ENCODE results near the gene DEK. TPM values are rescaled to one million over a fixed set of nuclear protein-coding genes. Genes with fewer than 3 reads are reported as not detected.
"Not testable (repeated sequence)": the region's sequence is repeated elsewhere in the genome, so short reads cannot be mapped to it uniquely, and the experiment has no call there.

Gene DEK
- total and polyA plus RNA-seq, 2 donors: 71.6 to 204 TPM

DNA sequence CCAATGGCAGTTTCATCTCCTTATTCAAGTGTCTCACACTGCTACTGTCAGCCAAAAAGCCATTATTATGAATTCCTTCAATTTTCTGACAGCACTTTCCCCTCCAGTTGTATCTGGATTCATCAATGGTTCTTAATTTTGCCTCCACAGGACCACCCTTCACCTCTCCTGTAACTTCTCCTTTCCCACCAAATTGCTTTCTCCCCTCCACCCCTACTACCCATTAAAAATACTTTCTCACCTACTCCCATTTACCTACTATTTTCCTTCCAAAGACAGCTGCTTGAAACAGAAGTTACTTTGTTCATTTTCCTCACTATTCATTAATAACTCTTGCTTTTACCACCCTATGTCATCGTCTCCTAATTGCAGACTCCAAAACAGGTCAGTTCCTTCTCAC, 29.8 kb downstream of the DEK start:
- peaks cover 17 to 55% of the 10 kb centered on the region in 2 donors for H3K36me3 ChIP-seq (ENCODE audit: control insufficient read depth in 2 of 2, insufficient read depth in 2 of 2, low read length in 1 of 2)

DNA sequence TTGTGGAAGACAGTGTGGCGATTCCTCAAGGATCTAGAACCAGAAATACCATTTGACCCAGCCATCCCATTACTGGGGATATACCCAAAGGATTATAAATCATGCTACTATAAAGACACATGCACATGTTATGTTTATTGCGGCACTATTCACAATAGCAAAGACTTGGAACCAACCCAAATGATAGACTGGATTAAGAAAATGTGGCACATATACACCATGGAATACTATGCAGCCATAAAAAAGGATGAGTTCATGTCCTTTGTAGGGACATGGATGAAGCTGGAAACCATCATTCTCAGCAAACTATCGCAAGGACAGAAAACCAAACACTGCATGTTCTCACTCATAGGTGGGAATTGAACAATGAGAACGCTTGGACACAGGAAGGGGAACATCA, 30.6 kb downstream of the DEK start:
- not testable (repeated sequence) for H3K4me1 ChIP-seq (ENCODE audit: control insufficient read depth in 2 of 2, insufficient read depth in 2 of 2, low read length in 2 of 2); H3K27me3 ChIP-seq (ENCODE audit: control insufficient read depth in 2 of 2, insufficient read depth in 1 of 2, low read length in 1 of 2); H3K9me3 ChIP-seq (ENCODE audit: control insufficient read depth in 2 of 2, insufficient read depth in 1 of 2, low read length in 1 of 2); H3K27ac ChIP-seq (ENCODE audit: low read depth in 1 of 2, low read length in 1 of 2); DNase-seq (ENCODE audit: low read depth in 6 of 9, low spot score in 9 of 9); H3K4me3 ChIP-seq (ENCODE audit: low read length in 2 of 2)
- peaks cover 20 to 54% of the 10 kb centered on the region in 2 donors for H3K36me3 ChIP-seq (ENCODE audit: control insufficient read depth in 2 of 2, insufficient read depth in 2 of 2, low read length in 1 of 2)
- over 99% methylated on average over 2 of the region's 4 CpGs for WGBS

More for the DNA sequence above, 29.8 kb downstream of the DEK start:
- 100% methylated on average over 1 of the region's 1 CpG for WGBS
- Histone ChIP-seq H3K4me3 (ENCODE audit: low read length in 2 of 2) (no peak overlapping the region), H3K9me3 (ENCODE audit: control insufficient read depth in 2 of 2, insufficient read depth in 1 of 2, low read length in 1 of 2) (peaks cover 0 to 3% of the 10 kb centered on the region in 2 donors), H3K27me3 (ENCODE audit: control insufficient read depth in 2 of 2, insufficient read depth in 1 of 2, low read length in 1 of 2) (no peaks in the 10 kb centered on the region), H3K27ac (ENCODE audit: low read depth in 1 of 2, low read length in 1 of 2) (no peak overlapping the region), H3K4me1 (ENCODE audit: control insufficient read depth in 2 of 2, insufficient read depth in 2 of 2, low read length in 2 of 2) (no peaks in the 10 kb centered on the region)
- no peak for DNase-seq (ENCODE audit: low read depth in 6 of 9, low spot score in 9 of 9)

DNA sequence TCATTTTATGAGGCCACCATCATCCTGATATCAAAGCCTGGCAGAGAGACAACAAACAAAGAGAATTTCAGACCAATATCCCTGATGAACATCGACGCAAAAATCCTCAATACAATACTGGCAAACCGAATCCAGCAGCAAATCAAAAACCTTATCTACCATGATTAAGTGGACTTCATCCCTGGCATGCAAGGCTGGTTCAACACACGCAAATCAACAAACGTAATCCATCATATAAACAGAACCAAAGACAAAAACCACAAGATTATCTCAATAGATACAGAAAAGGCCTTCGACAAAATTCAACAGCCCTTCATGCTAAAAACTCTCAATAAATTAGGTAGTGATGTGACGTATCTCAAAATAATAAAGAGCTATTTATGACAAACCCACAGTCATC, 32.5 kb downstream of the DEK start:
- not testable (repeated sequence) for H3K4me3 ChIP-seq (ENCODE audit: low read length in 2 of 2); H3K27me3 ChIP-seq (ENCODE audit: control insufficient read depth in 2 of 2, insufficient read depth in 1 of 2, low read length in 1 of 2); H3K9me3 ChIP-seq (ENCODE audit: control insufficient read depth in 2 of 2, insufficient read depth in 1 of 2, low read length in 1 of 2); DNase-seq (ENCODE audit: low read depth in 6 of 9, low spot score in 9 of 9); H3K27ac ChIP-seq (ENCODE audit: low read depth in 1 of 2, low read length in 1 of 2); H3K4me1 ChIP-seq (ENCODE audit: control insufficient read depth in 2 of 2, insufficient read depth in 2 of 2, low read length in 2 of 2)
- over 99% methylated on average over 7 of the region's 7 CpGs for WGBS
- H3K36me3 ChIP-seq (ENCODE audit: control insufficient read depth in 2 of 2, insufficient read depth in 2 of 2, low read length in 1 of 2): peaks cover 26 to 53% of the 10 kb centered on the region in 2 donors

DNA sequence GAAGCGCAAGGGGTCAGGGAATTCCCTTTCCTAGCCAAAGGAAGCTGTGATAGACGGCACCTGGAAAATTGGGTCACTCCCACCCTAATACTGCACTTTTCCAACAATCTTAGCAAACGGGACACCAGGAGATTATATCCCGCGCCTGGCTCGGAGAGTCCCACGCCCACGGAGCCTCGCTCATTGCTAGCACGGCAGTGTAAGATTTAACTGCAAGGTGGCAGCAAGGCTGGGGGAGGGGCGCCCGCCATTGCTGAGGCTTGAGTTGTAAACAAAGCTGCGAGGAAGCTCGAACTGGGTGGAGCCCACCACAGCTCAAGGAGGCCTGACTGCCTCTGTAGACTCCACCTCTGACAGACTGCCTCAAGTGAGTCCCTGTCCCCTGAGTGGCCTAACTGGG, 35.7 kb downstream of the DEK start:
- H3K4me3 ChIP-seq (ENCODE audit: low read length in 2 of 2); DNase-seq (ENCODE audit: low read depth in 6 of 9, low spot score in 9 of 9); H3K27ac ChIP-seq (ENCODE audit: low read depth in 1 of 2, low read length in 1 of 2); H3K4me1 ChIP-seq (ENCODE audit: control insufficient read depth in 2 of 2, insufficient read depth in 2 of 2, low read length in 2 of 2); H3K9me3 ChIP-seq (ENCODE audit: control insufficient read depth in 2 of 2, insufficient read depth in 1 of 2, low read length in 1 of 2); H3K27me3 ChIP-seq (ENCODE audit: control insufficient read depth in 2 of 2, insufficient read depth in 1 of 2, low read length in 1 of 2): not testable (repeated sequence)
- 98% methylated on average over 14 of the region's 14 CpGs for WGBS
- peaks cover 26 to 51% of the 10 kb centered on the region in 2 donors for H3K36me3 ChIP-seq (ENCODE audit: control insufficient read depth in 2 of 2, insufficient read depth in 2 of 2, low read length in 1 of 2)

DNA sequence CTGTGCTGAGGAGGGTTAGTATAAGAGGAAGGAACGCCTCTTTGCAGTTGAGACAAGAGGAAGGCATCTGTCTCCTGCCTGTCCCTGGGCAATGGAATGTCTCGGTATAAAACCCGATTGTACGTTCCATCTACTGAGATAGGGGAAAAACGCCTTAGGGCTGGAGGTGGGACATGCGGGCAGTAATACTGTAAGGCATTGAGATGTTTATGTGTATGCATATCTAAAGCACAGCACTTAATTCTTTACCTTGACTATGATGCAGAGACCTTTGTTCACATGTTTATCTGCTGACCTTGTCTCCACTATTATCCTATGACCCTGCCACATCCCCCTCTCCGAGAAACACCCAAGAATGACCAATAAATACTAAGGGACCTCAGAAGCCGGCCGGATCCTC, 37.2 kb downstream of the DEK start:
- not testable (repeated sequence) for H3K27ac ChIP-seq (ENCODE audit: low read depth in 1 of 2, low read length in 1 of 2); H3K4me3 ChIP-seq (ENCODE audit: low read length in 2 of 2); H3K27me3 ChIP-seq (ENCODE audit: control insufficient read depth in 2 of 2, insufficient read depth in 1 of 2, low read length in 1 of 2); H3K9me3 ChIP-seq (ENCODE audit: control insufficient read depth in 2 of 2, insufficient read depth in 1 of 2, low read length in 1 of 2); H3K4me1 ChIP-seq (ENCODE audit: control insufficient read depth in 2 of 2, insufficient read depth in 2 of 2, low read length in 2 of 2); DNase-seq (ENCODE audit: low read depth in 6 of 9, low spot score in 9 of 9)
- peaks cover 26 to 52% of the 10 kb centered on the region in 2 donors for H3K36me3 ChIP-seq (ENCODE audit: control insufficient read depth in 2 of 2, insufficient read depth in 2 of 2, low read length in 1 of 2)
- 98% methylated on average over 7 of the region's 9 CpGs for WGBS

DNA sequence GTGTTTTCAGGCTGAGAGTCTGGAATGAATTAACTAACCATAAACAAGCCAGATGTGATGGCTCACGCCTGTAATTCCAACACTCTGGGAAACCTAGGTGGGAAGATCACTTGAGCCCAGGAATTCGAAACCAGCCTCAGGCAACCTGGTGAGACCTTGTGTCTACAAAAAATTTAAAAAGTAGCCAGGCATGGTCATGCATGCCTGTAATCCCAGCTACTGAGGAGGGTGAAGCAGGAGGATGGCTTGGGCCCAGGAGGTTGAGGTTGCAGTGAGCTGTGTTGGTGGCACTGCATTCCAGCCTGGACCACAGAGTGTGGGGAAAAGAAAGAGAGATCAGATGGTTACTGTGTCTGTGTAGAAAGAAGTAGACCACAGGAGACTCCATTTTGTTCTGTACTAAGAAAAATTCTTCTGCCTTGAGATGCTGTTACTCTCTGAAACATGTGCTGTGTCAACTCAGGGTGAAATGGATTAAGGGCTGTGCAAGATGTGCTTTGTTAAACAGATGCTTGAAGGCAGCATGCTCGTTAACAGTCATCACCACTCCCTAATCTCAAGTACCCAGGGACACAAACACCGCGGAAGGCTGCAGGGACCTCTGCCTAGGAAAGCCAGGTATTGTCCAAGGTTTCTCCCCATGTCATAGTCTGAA, 37.8 kb downstream of the DEK start:
- not testable (repeated sequence) for H3K27ac ChIP-seq (ENCODE audit: low read depth in 1 of 2, low read length in 1 of 2); H3K4me1 ChIP-seq (ENCODE audit: control insufficient read depth in 2 of 2, insufficient read depth in 2 of 2, low read length in 2 of 2); H3K27me3 ChIP-seq (ENCODE audit: control insufficient read depth in 2 of 2, insufficient read depth in 1 of 2, low read length in 1 of 2); H3K9me3 ChIP-seq (ENCODE audit: control insufficient read depth in 2 of 2, insufficient read depth in 1 of 2, low read length in 1 of 2); DNase-seq (ENCODE audit: low read depth in 6 of 9, low spot score in 9 of 9); H3K4me3 ChIP-seq (ENCODE audit: low read length in 2 of 2)
- H3K36me3 ChIP-seq (ENCODE audit: control insufficient read depth in 2 of 2, insufficient read depth in 2 of 2, low read length in 1 of 2): peaks cover 21 to 57% of the 10 kb centered on the region in 2 donors
- 96% methylated on average over 5 of the region's 5 CpGs for WGBS

DNA sequence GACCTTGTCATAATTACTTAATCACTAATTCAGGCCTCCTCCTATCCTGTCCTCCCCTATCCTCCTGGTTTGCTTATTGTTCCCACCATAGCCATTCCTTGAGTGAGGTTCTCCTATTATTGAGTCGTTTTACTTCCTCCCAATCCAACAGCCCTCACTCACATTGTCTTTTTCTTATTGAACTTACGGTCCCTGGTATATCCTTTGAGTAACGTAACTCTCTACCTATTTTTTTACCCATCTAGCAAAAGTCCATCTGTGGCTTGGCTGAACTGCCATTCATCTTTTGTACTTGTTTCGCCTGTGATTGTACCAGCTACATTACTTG, 43.1 kb downstream of the DEK start:
- H3K4me1 ChIP-seq (ENCODE audit: control insufficient read depth in 2 of 2, insufficient read depth in 2 of 2, low read length in 2 of 2): no peaks in the 10 kb centered on the region
- 96% methylated on average over 4 of the region's 4 CpGs for whole genome bisulfite sequencing
- H3K27ac ChIP-seq (ENCODE audit: low read depth in 1 of 2, low read length in 1 of 2): no peak overlapping the region
- no peaks in the 10 kb centered on the region for H3K9me3 ChIP-seq (ENCODE audit: control insufficient read depth in 2 of 2, insufficient read depth in 1 of 2, low read length in 1 of 2)
- H3K36me3 ChIP-seq (ENCODE audit: control insufficient read depth in 2 of 2, insufficient read depth in 2 of 2, low read length in 1 of 2): peaks cover 21 to 53% of the 10 kb centered on the region in 2 donors
- no peak for DNase-seq (ENCODE audit: low read depth in 6 of 9, low spot score in 9 of 9)
- no peak overlapping the region for H3K4me3 ChIP-seq (ENCODE audit: low read length in 2 of 2)
- no peaks in the 10 kb centered on the region for H3K27me3 ChIP-seq (ENCODE audit: control insufficient read depth in 2 of 2, insufficient read depth in 1 of 2, low read length in 1 of 2)

DNA sequence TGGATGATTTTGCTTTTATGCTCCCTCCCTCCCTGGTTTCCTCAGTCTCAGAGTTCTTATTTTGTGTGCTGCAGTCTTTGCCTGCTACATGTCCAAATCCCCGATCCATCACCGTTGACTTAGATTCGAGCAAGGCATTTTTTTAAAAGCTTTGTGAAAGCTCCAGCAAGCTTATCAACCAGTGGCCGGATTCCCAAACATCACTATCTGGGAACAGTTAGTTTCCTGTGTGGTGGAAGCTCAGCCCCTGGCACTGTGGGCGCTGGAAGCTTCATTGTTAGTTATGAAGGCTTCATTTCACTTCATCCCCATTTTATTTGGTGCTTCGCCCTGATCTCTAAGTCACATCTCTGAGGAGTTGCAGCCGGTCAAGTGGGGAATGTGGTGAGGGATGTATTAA, 44.7 kb downstream of the DEK start:
- DNase-seq (ENCODE audit: low read depth in 6 of 9, low spot score in 9 of 9): no peak
- Histone ChIP-seq H3K9me3 (ENCODE audit: control insufficient read depth in 2 of 2, insufficient read depth in 1 of 2, low read length in 1 of 2) (no peaks in the 10 kb centered on the region), H3K27ac (ENCODE audit: low read depth in 1 of 2, low read length in 1 of 2) (no peak overlapping the region), H3K36me3 (ENCODE audit: control insufficient read depth in 2 of 2, insufficient read depth in 2 of 2, low read length in 1 of 2) (peaks cover 23 to 51% of the 10 kb centered on the region in 2 donors), H3K27me3 (ENCODE audit: control insufficient read depth in 2 of 2, insufficient read depth in 1 of 2, low read length in 1 of 2) (no peaks in the 10 kb centered on the region), H3K4me3 (ENCODE audit: low read length in 2 of 2) (no peak overlapping the region), H3K4me1 (ENCODE audit: control insufficient read depth in 2 of 2, insufficient read depth in 2 of 2, low read length in 2 of 2) (no peaks in the 10 kb centered on the region)
- 98% methylated on average over 7 of the region's 7 CpGs for WGBS

DNA sequence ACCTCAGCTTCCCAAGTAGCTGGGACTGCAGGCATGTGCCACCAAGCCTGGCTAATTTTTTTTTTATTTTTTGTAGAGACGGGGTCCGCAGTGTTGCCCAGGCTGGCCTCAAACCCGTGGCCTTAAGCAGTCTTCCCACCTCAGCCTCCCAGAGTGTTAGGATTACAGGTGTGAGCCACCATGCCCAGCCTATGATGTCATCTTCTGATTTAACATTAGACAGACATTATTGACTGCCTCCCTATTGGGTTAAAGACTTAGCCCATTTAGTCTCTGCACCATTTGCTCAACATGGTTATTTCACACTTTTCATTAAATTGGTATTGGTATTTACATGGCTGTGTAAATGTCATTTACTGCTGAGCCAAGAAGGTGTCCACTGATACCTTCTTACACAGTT, 46.1 kb downstream of the DEK start:
- 99% methylated on average over 3 of the region's 3 CpGs for WGBS
- Histone ChIP-seq H3K36me3 (ENCODE audit: control insufficient read depth in 2 of 2, insufficient read depth in 2 of 2, low read length in 1 of 2) (peaks cover 23 to 47% of the 10 kb centered on the region in 2 donors), H3K27me3 (ENCODE audit: control insufficient read depth in 2 of 2, insufficient read depth in 1 of 2, low read length in 1 of 2) (no peaks in the 10 kb centered on the region), H3K4me1 (ENCODE audit: control insufficient read depth in 2 of 2, insufficient read depth in 2 of 2, low read length in 2 of 2) (no peaks in the 10 kb centered on the region), H3K4me3 (ENCODE audit: low read length in 2 of 2) (no peak overlapping the region), H3K9me3 (ENCODE audit: control insufficient read depth in 2 of 2, insufficient read depth in 1 of 2, low read length in 1 of 2) (no peaks in the 10 kb centered on the region), H3K27ac (ENCODE audit: low read depth in 1 of 2, low read length in 1 of 2) (no peak overlapping the region)
- DNase-seq (ENCODE audit: low read depth in 6 of 9, low spot score in 9 of 9): no peak
